HT-29 (cell line): Measurements from ENCODE around the gene PTPRN2. TPM values are rescaled to one million over a fixed set of nuclear protein-coding genes. Genes with fewer than 3 reads are reported as not detected.
A peak's percentile ranks its signal among the peaks of the same experiment; 100 is the strongest.
"Not testable (repeated sequence)": the region's sequence is repeated elsewhere in the genome, so short reads cannot be mapped to it uniquely, and the experiment has no call there.

Experiments used
- DNase-seq: peaks from one replicate; pipeline ENCODE4 v3.0.0-alpha.2; 2015; ENCODE audit warnings: low spot score
- total RNA-seq: library from RNA; depleted of rRNA; stranded (reverse); fragments of >200 nt; shearing (Covaris generic); gene quantifications from 2 replicates; pipeline ENCODE4 v1.2.3, GENCODE V29; 2014

PTPRN2 gene
- total RNA-seq, 1 experiment from 2014 or later, result 1.7 TPM

GRCh38 chr7:157577796-157578339, 1009.8 kb downstream of the PTPRN2 start:
- no peak for DNase-seq

GRCh38 chr7:157577061-157577460, 1010.6 kb downstream of the PTPRN2 start:
- DNase-seq, result no peak

- DNase-seq, result no peak
These were observed 1011.2 kb downstream of the PTPRN2 start for GRCh38 chr7:157576415-157576814.

DNA sequence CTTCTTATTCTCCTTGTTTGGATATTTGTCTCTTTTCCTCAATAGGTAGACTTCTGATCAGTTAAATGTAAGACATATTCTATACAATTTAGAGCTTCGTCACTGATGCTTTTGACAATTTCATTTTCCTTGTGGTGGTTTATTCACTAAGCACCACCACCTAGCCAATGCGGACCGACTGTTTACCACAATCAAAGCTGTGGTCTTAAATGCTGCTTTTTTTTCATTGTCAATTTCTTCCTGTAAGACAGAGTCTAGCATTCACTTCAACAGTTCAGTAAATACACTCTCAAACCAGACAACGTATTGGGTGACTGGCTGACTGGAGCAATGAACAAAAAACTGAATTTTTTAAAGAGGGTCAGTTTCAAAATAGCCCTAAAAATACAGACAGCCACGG, 1011.8 kb downstream of the PTPRN2 start:
- no peak for DNase-seq

DNA sequence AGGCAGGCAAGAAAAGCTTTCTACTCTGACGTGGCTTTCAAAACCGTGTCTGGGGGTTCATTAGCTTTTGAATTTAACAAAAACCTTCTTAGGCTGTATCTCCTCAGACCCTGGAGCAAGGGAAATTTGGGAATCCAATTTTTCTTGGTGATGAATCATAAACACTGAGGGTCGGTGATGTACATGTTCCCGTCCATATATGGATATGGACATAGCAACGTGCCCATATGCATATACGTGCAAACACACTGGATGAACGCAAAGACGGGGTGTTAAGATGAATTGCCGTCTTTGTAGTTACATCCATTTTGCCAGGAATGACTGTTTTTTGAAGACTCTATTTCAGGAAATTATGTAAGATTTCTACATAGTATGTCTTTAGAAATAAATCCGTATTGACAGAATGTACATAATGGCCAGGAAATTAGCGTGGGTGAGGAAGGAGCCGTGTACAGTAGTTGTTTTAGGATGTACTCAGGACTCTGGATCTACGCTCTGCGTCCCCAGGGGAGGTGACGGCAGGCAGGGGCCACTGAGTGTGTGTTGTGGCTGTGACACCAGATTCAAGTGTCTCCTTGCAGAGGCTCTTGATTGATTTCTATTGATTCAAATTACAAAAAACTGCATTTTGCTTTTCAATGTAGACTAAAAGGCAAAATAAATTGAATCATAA, 1012.6 kb downstream of the PTPRN2 start:
- no peak for DNase-seq

DNA sequence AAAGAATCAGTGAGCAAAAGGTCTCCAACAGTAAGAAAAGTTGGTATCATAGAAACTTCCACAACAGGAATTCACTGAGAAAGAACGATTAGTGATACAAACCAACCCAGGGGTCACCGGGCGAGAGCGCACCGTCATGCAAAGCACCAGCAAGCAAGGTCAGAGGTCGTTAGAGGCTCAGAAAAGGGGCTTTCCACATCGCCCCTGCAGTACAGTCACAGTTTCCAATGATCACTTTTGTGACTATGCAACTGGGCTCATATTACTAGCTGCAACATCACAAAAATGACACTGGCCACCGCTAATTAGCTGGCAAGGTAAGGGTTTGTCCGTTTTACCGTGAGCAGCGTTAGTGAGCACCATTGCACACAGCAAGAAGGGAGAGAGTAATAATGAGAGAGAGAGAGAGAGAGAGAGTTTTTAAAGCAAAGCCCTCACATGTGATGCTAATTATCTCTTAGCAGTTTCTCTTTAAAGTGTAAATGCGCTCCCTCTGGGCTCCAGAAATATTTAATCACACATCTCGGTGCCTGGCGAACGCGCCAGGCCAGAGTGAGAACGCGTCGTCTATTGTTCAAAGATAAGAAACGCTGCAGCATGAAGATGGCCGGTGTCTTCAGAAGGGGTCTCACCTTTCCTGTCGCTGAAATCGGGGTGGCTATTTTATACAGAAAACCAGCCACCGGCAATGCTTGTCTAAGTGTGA, 1013.4 kb downstream of the PTPRN2 start:
- no peak for DNase-seq

GRCh38 chr7:157573244-157573643, 1014.4 kb downstream of the PTPRN2 start:
- DNase-seq, result no peak

DNA sequence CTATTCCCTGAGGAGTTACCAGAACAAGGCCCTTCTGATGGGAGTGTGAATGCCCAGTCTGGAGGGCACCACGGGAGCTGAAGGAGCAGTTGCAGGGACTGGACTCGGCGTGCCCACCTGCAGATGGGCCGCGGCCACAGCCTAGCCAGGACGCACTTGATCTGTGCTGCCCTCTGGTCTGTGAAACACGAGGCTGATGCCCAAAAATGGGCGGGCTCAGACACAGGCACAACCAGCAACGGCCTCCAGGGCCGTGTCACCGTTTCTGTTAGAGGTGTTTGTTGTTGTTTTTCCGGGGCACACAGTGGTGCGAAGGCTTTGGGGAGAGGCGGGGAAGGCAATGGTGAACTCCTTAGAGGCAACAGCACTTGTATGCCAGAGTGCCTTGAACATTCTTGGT, 1015.0 kb downstream of the PTPRN2 start:
- no peak for DNase-seq

- no peak for DNase-seq
These were observed 1017.0 kb downstream of the PTPRN2 start for GRCh38 chr7:157570531-157571200.

GRCh38 chr7:157569967-157570366, 1017.7 kb downstream of the PTPRN2 start:
- no peak for DNase-seq

GRCh38 chr7:157568770-157569584, 1018.6 kb downstream of the PTPRN2 start:
- DNase-seq, result peak; percentile 64

- no peak for DNase-seq
These were observed 1019.4 kb downstream of the PTPRN2 start for GRCh38 chr7:157568106-157568769.

DNA sequence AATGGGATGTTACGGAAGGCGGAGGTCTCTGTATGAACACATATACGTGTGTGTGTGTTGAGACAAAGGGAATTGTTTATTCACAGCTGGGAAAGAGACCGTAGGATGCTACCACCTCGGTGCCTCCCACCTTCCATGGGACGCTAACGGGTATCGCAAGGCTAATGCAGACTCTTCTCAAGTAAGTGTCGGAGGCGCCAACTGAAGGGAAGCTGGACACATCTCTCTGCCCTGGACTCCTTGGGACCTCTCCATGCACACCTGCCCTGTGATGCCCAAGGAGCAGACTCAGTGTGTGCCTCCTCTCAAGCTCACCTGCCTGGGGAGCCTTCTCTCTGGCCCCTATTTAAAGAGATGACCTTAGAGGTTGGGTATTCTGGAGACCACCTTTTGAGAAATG, 1020.0 kb downstream of the PTPRN2 start:
- no peak for DNase-seq

DNA sequence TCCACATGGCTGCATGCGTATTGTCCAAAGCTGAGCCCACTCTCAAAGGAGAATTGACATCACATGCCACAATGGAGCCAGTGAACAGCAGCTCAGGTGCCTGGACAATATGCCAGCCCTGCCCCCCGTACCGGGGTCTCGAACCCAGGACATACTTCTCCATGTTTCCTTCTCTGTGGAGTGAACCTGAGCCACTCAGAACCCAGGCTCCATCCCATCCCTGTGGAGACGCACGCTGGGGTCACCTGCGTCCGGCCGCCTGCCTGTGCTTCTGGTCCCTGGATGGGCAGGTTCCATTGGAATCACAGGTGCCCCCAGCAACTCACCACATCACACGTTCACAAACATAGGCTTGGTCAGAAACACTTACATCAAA, 1021.0 kb downstream of the PTPRN2 start:
- DNase-seq, result no peak

- no peak for DNase-seq
These were observed 1021.5 kb downstream of the PTPRN2 start for GRCh38 chr7:157565981-157566630.

DNA sequence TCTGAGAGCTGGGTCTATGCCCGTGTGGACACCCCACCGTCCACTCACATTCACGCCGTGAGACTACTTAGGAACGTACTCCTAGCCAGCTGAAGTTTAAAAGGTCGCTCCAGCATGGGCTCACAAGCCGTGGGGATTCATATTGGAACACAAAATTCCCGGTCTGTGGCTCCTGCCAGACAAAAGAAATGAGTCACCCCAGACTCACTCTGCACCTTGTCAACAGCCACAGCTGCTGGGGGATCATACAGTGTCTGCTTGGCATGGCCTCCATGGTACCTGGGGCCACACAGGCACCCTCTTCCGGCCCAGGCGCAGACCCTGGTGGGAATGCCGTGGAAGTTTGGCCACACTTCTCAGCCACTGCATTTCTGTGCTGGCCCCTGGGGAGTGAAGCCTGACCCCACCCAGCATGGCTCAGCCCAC, 1022.4 kb downstream of the PTPRN2 start:
- no peak for DNase-seq

- no peak for DNase-seq
These were observed 1023.0 kb downstream of the PTPRN2 start for GRCh38 chr7:157564517-157565177.

- DNase-seq, result not testable (repeated sequence)
These were observed 1024.0 kb downstream of the PTPRN2 start for GRCh38 chr7:157563467-157564135.
